Stimulated activated CD4-positive, alpha-beta T cell treated with anti-CD3 and anti-CD28 coated beads, Interleukin-15, amount 100 ng/mL, for 24 hours (primary cell): ENCODE data around the gene COL1A2.

Experiments used
- DNase-seq: peaks from one replicate; pipeline ENCODE4 v3.0.0-alpha.2; 2020

COL1A2 gene

DNA sequence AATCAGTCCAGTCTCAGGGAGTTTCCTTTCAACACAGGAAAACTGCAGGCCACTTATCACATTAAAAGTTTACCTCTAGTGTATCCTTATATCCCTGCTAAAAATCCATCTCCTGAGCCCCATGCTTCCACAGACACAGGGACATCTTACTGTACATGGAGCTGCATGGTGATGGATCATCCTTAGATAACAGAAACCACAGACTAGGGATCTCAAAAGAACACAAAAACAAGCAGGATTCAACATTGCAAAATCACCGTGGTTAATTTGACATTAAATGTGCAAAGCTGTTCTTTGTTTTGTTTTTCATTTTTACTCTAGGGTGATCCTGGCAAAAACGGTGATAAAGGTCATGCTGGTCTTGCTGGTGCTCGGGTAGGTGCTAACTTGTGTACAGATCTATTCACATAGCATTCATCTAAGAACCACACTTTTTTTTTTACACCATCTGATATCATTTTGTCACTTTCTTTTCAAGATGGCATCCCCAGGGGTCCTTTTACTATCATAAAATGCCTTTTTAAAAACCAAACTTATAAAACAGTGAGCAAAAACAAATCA lies 18.1 kb downstream of the COL1A2 start:
- no peak for DNase-seq

DNA sequence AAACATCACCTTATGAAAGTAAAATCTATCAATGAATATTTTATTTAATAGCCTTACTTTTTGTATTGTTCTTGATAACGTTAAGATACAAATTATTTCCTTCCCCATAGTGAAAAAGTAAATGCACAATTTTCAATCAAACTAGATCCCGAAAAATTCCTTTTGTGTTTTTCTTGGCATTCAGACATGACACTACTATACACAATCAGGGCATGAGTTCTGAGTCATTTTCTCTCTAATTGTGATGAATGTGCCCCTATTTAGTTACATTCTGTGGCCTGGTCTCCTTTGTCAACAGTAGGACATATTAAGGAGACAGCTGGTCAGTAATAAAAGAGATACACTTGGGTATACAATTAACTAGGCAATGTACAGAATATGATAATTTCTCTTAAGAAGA lies 19.8 kb downstream of the COL1A2 start:
- DNase-seq, result no peak

DNA sequence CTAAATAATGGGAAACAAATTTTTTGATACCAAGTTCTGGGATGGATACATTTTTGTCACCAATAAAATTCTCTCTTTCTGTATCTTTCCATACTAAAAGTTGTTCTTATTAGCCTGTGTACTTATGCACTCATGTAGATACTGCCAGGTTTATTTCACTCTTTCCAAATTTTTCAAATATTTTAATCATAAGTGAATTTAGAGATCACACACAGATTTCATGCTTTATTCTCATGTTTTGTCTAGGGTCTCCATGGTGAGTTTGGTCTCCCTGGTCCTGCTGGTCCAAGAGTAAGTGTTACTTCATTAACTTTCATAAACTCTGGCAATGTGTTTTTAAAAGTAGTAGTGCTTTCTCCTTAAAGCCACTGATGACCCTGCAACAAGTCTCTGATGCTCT lies 20.3 kb downstream of the COL1A2 start:
- DNase-seq, result no peak

DNA sequence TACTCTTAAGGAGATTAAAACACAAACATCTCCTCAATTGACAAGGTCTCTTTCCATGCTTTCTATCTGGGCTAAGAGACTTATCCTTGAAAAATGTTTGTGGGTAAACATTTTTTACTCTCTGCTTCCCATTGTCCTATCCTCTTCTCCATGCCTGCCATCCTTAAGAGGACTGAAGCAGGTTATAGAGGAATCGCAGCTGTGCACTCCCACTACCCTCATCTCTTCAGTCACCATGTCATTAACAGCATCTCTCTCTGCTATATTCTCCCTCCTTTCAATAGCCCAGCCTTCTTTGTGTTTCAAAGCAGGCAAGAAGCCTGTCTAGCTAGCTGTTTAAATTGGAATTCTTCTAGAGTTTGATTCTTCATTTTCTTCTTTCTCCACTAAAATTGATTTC lies 22.6 kb downstream of the COL1A2 start:
- no peak for DNase-seq

DNA sequence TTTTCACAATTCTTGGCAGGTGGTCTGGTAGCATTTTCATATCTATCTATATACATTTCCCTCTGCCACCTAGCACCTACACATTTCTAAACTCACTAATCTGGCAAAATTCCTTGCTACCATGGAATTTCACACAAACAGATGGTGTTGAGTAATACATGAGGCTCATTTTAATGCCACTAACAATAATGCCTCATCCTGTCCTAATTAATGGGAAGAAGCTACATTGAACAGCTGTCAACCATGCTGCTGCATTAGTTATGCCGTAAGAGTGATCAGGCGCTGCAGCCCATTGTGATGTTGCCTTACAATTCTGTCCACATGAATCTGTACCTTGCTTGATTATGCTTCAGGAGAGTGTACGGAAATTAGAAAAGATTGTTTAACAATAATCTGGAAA lies 23.2 kb downstream of the COL1A2 start:
- DNase-seq, result no peak

DNA sequence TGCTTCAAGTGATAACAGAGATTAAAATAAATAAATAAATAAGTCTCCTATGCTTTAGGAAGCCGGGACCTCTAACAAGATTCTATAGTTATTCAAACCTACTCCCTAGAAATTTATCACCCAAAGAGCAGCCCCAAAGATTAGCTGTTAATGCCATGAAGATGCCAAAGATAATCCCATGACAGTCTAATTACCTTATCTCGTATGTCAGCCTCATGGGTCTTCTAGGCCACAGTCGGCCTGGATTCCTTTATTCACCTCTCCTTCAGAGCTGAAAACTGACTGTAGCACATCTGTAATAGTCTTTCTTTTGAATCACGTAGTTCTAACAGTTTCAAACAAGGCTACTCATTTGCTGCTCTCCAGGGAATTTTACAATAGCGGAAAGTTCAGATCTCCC lies 24.2 kb downstream of the COL1A2 start:
- no peak for DNase-seq

DNA sequence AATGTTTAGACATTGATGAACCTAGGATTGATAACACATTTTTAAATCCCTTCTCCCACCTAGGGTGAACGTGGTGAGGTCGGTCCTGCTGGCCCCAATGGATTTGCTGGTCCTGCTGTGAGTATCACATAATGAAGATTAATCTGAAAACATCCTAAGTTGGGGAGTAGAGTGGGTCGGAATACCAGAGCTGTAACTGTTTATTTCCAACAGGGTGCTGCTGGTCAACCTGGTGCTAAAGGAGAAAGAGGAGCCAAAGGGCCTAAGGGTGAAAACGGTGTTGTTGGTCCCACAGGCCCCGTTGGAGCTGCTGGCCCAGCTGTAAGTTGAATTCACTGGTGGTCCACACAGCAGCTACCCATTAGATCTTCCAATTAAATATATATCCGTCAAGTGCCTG lies 25.6 kb downstream of the COL1A2 start:
- DNase-seq, result no peak

DNA sequence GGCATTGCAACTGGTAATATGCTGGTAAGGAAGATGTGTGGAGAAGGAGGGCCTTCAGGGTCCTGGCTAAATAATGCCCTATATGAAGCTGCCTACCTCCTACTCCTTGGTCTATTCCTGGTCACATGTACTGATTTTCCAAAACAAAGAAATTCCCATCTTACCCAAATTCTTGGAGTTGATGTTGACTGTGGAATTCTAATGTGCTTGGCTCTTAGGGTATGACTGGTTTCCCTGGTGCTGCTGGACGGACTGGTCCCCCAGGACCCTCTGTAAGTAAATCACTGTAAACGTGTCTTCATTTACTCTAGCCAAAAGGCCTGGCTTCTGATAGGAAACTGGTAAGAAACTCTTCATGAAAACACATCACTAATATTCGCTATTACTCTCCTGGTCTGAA lies 27.0 kb downstream of the COL1A2 start:
- DNase-seq, result no peak

DNA sequence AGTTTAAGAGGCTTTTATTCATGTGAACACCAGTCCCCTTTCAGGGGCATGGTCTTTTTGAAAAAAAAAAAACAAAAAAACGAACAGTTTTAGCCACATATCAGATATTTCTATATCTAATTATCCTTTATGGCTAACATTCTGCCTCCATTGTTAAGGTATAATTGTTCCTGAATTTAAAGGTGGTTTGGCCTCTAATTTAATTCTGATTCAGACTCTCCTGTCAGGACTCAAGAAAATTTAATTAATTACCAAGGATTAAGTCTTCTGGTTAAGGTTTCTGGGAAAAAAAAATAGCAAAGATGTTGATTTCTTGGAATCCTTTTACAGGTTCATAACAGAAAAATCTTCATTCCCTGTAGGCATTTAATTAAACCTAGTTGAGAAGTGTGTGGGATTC lies 27.4 kb downstream of the COL1A2 start:
- no peak for DNase-seq

DNA sequence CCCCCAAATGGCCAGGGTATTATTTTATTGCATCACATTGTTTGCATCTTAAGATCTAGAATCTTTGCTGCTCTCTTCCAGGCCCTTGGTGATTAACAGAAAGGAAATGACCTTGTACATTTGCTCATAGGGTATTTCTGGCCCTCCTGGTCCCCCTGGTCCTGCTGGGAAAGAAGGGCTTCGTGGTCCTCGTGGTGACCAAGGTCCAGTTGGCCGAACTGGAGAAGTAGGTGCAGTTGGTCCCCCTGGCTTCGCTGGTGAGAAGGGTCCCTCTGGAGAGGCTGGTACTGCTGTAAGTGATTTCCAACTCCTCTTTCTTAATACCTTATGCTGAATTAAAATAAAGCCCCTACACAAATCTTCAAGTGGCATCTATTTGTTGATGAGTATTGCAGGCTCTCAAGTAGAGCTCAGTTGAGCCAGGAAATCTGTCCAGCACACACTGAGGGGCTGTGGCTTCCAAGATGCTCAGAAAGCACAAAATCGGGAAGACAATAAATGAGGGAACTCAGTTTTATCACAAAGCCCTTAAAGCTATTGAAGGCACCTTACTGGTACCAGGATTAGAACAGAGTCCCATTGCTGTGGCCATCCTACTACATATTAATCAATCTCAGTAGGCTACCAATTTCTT lies 28.2 kb downstream of the COL1A2 start:
- DNase-seq, result no peak

DNA sequence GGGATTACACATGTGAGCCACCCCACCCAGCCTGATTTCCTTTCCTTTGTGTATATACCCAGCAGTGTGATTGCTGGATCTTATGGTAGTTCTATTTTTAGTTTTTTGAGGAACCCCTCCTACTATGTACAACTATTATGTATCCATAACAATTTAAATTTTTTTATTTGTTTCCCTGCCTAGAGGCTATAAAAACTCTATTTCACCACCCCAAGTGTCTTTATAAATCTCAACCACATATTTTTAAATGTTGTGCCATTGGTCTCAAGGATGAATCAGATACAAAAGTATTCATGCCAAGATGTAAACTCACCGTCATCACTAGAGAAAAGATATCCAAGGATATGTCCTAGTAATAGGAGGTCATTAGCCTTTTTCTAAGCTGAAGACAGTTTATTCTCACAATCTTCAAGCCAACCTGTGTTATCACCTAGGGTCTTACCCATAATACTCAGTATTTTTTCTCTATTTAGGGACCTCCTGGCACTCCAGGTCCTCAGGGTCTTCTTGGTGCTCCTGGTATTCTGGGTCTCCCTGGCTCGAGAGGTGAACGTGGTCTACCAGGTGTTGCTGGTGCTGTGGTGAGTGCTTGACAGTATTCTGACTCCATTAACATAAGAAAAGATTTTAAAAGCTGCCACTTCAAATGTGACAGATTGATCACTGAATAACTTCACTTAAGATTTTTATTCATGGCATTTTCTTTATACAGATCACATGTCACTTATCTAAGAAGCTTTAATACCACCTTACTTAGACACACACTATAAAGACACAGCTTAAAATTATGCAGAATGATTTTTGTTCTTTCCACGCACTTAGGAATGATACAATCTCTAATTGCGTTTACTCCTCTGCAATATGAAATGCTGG lies 29.4 kb downstream of the COL1A2 start:
- DNase-seq, result no peak

DNA sequence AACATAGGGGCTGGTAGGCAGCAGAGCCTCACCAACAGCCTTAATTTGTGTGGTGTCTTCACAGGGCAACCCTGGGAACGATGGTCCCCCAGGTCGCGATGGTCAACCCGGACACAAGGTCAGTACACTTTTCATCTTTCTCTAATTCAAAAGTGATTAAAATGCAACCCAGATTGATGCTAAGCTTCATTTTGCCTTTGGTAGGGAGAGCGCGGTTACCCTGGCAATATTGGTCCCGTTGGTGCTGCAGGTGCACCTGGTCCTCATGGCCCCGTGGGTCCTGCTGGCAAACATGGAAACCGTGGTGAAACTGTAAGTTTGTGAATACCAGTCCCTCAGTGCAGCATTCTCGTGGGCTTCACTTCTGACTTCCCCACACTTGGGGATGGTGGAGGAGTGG lies 30.9 kb downstream of the COL1A2 start:
- no peak for DNase-seq

DNA sequence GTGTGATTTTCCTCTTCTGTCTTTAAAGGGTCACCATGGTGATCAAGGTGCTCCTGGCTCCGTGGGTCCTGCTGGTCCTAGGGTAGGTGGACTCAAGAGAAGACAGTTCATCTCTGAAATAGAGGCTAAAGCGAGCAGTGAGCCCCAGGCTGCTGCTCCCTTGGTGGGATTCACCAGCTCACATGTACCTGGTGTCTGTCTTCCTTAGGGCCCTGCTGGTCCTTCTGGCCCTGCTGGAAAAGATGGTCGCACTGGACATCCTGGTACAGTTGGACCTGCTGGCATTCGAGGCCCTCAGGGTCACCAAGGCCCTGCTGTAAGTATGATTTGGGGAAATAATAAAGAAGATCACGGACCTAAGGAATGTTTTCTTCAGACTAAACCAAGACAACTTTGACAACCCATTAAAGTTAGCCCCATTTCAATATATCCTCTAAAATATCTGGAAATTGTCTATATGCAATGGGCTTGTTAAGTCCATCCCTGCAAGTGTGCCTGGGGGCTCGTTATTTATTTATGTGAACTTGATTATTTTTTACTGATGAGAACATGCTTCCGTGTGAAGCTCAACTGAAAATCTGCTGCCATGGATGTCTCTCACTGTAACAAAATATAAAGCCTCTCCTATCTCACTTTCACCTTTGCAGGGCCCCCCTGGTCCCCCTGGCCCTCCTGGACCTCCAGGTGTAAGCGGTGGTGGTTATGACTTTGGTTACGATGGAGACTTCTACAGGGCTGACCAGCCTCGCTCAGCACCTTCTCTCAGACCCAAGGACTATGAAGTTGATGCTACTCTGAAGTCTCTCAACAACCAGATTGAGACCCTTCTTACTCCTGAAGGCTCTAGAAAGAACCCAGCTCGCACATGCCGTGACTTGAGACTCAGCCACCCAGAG lies 32.5 kb downstream of the COL1A2 start:
- DNase-seq, result no peak

DNA sequence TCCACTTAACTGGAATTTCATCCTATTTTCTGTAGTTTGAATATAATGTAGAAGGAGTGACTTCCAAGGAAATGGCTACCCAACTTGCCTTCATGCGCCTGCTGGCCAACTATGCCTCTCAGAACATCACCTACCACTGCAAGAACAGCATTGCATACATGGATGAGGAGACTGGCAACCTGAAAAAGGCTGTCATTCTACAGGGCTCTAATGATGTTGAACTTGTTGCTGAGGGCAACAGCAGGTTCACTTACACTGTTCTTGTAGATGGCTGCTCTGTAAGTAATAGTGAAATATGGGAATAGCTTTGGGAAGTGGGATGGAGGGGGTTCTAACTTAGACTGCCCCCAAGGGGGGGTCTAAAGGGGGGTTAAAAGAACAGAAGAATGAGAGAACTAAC lies 34.5 kb downstream of the COL1A2 start:
- no peak for DNase-seq

DNA sequence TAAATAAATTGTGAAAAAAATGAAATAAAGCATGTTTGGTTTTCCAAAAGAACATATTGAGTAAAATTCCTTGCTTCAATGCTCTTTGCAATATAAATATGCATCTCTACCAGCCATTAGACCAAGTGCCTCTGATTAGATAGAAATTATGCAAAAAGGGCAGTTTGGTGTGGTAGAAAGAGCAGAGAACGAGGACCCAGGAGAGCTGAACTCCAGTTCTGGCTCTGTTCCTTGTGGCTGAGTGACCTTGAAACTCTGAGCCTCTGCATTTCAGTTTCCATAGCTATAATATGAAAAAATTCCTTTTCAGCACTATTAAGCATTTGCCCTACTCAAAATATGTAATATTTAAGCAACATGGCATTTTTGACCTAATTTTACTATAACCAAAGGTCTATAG lies 36.5 kb downstream of the COL1A2 start:
- DNase-seq, result no peak

DNA sequence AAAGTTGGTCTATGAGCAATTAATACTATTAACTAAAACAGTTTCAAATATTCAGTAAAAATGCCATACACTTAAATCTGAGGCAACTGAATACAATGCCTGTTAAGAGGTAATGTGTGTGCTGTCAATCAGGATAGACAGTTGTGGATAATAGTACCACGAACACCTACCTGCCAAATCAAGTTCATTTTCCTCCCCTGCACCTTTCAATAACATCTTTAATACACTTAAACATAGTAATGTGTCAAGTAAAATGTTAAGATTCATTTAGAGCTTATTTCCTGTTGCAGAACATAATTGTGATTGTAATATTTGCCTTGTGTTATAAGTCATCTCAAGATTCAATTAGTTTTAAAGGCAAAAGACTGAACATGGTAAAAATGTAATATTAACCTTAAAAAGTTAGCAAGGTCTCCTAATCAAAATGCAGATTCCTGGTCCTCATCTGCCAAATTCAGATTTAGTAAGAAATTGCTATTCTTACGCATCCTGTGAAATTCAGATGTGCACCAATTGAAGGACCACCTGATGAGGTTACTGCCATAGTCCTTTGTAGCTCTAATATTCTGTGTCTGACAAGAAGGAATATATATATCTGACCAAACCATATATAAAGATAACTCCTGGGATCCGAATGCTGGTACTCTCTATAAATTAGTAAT lies 37.1 kb downstream of the COL1A2 start:
- DNase-seq, result no peak

DNA sequence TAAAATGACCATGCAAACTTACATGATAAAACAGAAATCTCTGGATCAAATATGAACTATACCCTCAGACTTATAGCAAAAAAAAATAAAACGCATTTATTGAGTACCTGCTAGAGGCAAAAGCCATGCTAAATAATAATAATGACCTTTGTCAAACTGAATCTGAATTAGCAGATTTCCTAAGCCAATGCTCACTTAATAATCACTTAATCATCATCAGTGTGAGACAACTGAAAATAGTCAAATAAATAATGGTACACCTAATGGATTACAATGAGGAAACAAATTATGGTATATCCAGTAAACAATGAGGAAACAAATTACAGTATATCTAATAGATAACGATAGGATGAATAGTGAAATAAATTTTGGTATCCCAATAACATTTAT lies 37.6 kb downstream of the COL1A2 start:
- DNase-seq, result no peak

DNA sequence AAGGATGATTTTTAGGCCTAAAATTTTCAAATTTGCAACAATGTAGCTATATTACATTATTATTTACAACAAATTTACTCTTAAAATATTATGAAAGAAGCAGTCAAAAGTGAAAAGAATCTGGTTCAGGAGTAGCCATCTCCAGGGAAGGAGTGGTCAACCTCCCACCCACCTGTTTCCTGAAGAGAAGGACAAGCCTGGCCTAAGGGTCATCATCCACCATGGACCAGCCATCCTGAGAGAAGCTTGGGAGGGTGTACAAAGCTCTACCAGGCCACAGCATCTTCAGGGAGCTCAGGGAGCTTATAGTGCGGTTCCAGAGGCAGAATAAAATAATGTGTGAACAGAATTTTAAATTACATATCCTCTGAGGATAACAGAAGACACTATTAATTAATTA lies 38.1 kb downstream of the COL1A2 start:
- DNase-seq, result no peak

DNA sequence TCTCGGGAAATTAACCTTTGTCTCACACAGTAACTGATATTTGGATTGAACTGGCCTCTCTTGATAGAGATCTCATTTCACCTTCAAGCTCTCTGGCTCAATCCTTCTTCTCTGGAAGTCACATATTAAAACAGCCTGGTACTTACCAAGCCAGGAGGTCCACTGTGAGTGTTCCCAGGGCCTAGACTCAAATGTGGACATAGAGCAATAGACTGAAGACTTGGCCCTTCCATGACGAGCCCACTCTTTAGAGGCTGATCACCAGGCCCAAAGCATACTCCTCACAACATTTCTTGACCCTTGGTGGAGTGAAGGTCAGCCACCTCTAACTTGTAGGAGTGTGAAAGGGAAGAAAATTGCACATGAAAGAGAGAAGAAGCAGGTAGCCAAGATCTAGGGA lies 38.5 kb downstream of the COL1A2 start:
- DNase-seq, result no peak

DNA sequence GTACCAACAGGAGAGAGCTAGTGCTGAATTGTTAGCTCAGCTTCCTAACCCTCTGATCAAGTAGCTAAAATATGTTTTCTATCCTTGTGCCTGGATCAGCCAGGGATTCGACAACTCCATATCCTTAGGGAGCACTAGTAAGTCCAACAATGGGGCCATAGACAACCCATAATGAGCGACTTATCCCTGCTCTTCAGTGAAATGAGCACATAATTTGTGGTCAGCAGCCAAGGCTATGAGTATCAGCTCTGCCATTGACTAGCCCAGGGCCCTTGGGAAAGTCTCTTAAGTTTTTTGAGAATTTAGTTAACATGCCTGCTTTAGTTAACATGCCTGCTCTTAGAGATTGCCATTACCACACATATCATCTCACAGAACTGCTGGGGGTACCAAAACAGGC lies 39.3 kb downstream of the COL1A2 start:
- DNase-seq, result no peak

DNA sequence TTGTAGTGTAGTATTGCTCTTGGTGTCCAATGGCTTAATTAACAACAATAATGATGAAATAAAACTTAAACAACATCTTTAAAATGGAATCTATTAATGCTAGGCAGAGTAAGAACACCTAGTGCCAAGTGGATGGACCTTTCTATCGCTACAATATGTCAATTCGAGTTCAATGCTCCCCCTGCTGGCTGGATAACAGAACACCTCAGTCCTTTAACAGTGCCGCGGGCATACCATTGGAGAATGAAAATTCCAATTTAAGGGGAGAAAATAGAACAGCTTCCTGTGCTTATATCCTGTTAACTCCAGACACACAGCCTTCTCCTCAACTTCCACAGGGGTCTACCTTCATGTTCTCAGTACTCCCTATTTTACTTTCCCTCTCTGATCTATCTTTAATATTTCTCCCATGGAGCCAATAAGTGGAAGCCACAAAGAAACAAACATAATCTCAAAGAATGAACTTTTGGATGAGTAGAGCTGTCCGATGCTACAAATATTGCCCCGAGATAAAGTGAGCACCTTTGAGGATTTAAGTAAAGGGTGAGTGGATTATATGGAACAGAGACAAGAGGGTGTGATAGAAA lies 41.4 kb downstream of the COL1A2 start:
- peak; percentile 64 for DNase-seq

DNA sequence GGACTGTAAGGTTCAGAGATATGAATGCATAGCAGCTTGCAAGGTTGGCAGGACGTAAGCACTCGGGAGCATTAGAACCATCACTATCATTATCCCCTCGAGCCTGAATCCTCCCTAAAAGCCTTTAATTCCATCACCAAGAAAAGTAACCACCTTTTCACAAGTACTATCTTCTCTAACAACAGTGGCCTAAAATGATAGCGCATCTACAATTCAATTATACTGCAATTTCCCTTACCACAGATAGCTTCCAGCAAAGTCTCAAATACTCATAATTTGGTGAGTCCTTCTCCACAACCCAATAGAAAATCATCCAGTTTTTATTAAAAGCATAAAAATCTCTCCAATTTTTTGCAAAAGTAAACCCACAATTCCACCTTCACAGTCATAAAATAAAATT lies 42.0 kb downstream of the COL1A2 start:
- DNase-seq, result no peak
